Central memory CD4-positive, alpha-beta T cell (primary cell): ENCODE measurements around the gene FIGNL2.

Source experiments
- DNase-seq: peaks from one replicate; pipeline ENCODE4 v3.0.0; 2022

Gene FIGNL2

GRCh38 chr12:51874486-51874885, 26.0 kb upstream of the FIGNL2 start:
- DNase-seq, result no peak

DNA sequence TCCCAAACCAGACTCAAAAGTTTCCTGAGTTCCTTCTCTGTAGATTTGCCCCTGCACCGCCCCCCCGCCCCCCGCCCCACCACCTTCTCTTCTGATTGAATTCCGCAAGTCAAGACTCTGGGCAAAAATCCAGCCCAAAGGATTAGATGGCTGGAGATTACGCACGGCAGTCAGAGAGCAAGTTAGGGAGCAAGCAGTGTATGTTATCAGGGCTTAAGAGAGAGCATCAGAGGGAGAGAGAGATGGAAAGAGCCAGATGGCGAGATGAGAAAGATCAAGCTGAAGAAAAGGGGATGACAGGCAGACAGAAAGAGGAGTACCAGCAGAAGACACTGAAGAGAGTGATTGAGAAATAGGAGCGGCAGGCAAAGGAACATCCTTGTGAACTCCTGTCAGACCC, 25.5 kb upstream of the FIGNL2 start:
- DNase-seq, result no peak

DNA sequence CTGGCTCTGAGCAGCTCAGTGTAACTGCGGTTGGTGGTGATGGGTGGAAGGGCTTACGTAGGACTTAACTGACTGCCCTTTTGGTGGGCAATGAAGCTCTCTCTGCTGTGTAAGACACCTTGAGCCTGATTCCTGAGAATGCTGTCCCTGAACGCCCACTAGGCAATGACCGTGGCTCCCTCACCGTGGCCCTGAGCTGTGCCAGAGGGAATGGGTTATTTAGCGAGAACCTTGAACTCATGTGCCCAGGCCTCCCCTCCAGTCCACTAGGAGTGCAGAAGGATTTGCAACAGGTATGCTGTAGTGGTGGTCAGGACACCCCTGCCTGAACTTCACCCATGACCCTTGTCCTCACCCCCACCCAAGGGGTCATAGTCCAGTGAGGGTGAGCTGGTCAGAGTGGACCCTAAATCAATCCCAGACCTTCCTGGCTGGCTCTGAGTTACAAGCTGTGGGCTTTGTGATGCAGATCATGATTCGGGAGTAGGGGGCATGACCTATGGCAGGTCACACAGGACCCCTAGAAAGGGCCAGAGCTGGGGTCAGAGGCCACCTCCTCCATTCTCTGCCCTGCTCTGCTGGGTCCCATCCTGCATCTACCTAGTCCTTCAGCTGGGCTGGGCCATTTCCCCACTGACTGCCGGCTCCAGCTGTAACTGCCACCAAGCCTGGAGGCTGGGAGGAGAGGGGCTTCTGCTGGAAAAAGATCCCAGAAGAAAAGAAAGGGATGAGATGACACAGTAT, 24.9 kb upstream of the FIGNL2 start:
- DNase-seq, result no peak

GRCh38 chr12:51872689-51872981, 24.1 kb upstream of the FIGNL2 start:
- no peak for DNase-seq

DNA sequence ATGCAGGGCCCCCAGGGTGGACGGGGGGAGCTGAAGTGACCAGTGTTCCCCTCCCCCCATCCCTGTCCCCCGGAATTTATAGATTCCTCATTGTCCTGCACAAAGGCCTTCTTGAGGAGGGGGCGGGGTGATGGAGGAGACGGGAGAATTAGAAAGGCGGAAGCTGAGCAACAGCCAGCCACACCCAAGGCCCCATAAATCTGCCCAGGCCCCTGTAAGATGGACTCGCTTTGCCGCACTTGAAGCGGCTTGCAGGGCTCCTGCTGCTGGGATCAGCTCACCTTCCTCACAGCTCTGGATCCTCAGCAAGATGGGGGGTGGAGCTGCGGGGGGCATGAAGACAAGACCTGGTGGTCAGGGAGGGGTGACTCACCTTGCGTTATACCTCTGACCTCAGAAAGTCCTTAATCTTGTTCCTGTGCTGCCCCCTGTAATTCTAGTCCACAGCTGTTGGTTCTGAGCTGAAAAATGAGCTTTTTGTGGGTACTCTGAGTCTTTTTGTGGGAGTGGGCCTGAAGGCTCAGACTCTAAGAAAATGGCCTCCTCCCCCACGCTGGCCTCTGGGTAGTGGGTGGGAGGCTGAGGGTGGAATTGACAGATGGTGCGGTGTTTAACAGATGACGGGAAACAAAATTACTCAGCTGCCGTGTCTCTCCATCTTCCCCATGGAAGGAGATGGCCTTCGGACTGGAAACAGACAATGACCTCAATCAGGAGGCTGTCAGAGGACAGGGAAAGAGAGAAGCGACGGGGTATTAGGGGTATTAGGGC, 23.6 kb upstream of the FIGNL2 start:
- DNase-seq, result no peak

DNA sequence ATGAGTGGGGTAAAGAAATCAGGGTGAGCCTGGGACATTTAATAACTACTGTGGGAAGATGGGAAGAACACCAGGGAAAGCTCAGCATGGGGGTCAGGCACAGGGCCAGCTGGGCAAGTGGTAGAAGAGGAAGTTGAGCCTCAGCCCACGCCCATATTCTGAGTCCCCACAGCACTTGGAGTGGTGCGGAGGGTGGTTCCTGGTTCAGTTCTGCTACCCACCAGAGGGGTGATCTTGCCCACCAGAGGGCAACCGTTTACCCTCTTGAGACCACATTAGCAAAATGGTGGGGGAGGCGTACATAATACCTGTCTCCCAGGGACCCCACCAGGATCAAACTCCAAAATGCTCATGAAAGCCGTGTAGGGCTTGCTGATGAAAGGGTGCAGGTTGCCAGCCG, 22.6 kb upstream of the FIGNL2 start:
- no peak for DNase-seq

GRCh38 chr12:51870504-51870903, 22.0 kb upstream of the FIGNL2 start:
- no peak for DNase-seq

- DNase-seq, result no peak
These were observed 21.4 kb upstream of the FIGNL2 start for GRCh38 chr12:51869931-51870330.

DNA sequence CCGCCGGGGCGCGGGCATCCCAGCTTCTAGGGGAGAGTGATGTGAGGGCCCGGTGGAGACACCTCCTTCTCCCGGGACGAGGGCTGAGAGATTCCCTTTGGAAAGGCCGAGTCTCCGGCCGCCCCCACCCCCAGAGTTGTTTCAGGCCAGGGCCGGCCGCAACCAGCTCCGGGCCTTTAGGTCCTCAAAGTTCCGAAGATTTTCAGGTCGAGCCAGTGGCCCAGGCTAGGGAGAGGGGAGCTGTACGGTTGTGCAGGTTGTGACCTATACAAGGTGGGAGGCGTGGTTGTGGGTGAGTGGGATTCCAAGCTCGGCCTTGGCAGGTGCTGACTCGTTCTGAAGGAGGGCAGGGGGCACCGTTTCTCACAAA, 21.0 kb upstream of the FIGNL2 start:
- no peak for DNase-seq

GRCh38 chr12:51868821-51869495, 20.4 kb upstream of the FIGNL2 start:
- DNase-seq, result no peak

DNA sequence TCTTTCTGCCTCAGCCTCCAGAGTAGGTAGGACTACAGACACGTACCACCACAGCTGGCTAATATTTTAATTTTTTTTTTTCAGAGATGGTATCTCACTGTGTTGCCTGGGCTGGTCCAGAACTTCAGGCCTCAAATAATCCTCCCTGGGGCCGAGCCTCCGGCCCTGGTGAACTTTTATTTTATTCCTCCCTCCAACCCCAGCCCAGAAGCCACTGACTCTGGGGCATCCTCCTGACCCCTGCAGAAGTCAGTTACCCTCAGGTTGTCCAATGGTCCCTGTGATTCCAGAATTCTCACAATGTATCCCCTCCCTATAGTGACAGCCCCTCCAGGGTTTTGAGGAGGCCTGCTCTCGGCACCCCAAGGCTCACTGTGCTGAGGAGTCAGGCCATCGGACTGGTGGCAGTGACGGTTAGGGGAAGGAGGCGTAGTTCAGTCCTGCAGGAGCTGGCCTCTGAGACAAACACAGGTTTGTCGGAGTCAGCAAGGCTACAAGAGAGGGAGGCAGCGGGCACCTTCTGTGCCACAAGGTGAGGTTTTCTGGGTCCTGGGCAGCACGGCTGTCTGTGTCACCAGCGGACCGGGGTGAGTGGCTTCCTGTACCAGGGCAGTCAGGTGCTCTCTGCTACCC, 19.4 kb upstream of the FIGNL2 start:
- DNase-seq, result no peak

- no peak for DNase-seq
These were observed 18.9 kb upstream of the FIGNL2 start for GRCh38 chr12:51867371-51867770.

- no peak for DNase-seq
These were observed 18.2 kb upstream of the FIGNL2 start for GRCh38 chr12:51866762-51867161.

DNA sequence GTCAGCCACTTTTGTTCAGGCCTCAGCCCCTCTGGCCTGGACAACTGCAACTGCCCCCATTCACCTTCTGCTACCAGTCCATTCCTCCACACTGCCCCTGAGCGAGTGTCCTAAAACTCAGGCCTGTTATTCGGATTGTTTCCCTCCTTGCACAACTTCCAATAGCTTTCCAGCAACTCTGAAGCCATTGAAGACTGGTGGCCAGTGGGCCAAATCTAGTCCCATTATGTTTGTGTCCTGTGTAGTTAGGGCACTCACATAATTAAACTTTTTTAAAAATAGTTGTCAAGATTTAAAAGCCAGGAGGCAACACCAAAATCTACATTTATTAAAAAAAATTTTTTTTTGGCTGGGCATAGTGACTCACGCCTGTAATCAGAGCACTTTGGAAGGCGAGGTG, 17.8 kb upstream of the FIGNL2 start:
- no peak for DNase-seq

GRCh38 chr12:51865757-51866270, 17.3 kb upstream of the FIGNL2 start:
- DNase-seq, result no peak

DNA sequence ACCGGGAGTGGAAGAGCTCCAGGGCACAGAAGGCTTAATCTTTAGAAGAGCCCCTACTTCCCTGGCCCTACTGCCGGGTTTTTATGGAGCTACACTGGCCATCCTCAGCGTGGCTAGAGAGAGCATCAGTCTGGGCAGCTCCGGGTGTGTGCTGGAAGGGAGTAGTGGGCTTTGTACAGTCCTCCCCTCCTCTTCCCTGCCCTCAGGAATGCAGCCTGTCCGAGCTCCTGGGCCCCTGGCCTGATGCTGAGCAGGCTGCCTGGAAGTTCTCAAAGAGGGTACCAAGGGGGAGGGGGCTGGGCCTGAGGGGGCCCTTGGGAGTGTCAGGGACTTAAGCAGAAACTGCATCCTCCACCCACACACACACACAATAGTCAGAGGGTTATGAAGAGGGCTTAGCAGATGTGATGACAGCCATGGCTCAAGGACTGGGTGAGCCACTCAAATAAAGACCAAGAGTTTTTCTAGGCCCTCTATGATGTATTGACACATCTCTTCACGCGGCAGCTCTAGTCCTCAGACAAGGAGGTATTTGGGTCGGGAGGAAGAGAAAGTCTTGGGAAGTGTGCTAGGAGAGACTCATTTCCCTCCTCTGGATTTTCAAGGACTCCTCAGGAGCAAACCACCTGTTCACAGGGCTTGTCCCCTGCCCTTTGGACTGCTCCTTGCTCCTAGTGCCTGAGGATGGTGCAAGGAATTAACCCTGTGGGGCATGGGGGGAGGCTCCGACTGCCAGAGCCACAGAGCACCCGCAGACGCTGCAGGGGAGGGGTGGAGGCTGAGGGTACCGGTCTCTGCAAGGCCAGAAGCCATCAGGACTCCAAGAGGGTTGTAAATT, 16.5 kb upstream of the FIGNL2 start:
- no peak for DNase-seq

DNA sequence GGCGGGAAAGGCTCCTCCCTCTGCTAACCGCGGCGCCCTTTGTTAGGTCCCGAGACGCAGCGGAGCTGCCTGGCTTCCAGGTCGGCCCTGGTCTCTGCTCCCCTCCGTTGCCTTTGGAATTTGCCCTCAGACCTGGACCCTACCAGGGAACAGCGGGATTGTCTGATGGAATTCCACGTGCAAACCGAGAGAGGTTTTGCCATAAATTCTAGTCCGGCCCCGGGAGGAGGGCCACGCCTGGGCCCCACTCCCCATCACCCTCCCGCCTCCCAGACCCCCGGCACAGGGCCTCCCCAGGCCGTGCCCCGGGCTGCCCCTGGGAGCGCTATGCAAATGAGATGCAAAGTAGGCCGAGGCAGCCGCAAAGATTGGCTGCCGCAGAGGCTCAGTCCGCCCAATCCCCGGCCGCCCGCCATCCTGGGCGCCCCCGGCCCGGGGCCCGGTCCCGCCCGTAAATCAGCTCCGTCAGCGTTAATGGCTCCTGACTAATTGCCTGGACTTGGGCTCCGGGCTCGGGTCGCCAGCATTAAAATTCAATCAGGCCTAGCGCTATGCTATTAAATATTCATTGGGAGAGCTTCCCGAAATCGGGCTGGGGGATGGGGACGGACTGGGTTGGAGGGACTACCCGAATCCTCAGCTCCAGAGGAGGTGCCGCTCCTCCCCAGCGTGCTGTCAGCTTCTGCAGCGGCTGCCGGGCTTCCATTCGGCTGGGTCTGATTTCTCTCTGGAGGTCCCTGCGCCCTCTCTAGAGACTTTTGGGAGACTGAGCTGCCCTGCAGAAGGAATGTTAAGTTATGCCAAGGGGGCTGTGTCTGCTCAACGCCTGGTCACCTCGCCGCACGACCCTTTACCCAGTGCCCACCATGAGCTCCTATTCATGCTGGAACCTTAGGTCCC, 15.7 kb upstream of the FIGNL2 start:
- no peak for DNase-seq

DNA sequence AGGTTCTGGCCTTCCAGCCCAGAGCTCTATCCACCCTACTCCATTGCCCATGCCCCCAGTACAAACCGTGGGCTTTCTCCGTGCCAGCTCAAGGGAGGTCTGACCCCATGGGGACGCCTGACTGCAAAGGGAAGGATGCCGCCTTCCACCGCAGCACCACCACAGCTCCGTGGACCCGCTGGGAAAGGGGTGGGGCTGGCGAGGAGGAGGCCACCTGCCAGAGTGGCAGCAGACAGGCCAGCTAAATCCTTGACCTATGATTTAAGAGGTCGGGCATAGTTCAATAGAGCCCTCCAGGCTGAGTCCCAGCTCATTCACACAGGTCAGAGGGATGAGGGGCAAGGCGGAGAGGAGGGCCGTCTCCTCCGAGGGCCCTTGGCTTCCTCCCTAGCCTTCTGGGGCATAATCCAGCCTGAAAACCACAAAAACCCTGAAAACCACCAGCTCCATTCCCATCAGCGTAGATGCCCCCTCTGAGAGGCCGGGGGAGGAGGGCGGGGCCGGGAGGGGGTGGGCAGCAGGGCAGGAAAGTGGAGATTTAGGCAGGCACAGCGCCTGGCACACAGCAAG, 14.9 kb upstream of the FIGNL2 start:
- no peak for DNase-seq

- no peak for DNase-seq
These were observed 14.4 kb upstream of the FIGNL2 start for GRCh38 chr12:51862947-51863346.

DNA sequence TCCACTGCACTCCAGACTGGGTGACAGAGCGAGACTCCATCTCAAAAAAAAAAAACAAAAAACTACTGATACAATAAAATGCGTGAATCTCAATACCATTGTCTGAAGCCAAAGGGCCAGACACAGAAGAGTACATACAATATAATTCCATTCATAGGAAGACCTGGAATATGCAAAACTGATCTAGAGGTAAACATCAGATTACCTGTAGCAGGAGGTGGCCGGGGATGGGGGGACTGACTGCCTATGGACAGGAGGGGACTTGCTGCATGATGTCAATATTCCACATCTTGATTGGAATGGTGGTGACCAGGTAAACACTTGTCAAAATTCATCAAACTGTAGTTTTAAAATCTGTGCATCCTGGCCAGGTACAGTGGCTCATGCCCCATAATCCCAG, 12.5 kb upstream of the FIGNL2 start:
- no peak for DNase-seq
